ENCODE data around the gene PTPRK.
A peak's percentile ranks its signal among the peaks of the same experiment; 100 is the strongest.

PTPRK gene

DNA sequence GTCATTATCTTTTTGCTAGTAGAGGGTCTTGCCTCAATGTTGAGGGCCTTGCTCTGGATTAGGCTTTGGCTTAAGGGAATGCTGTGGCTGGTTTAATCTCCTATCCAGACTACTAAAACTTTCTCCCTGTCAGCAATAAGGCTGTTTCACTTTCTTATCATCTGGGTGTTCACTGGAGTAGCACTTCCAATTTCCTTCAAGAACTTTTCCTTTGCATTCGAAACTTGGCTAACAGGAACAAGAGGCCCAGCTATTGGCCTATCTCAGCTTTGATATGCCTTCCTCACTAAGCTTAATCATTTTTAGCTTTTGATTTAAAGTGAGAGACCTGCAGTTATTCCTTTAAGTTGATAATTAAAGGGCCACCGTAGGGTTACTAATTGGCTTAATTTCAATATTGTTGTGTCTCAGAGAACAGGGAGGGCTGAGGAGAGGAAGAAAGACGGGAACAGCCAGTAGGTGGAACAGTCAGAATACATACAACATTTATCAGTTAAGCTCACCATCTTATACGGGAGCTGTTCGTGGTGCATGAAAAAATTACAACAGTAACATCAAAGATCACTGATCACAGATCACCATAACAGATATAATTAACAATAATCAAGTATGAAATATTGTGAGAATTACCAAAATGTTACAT lies 186.7 kb downstream of the PTPRK start:
- TF ChIP-seq, protein P1, sequence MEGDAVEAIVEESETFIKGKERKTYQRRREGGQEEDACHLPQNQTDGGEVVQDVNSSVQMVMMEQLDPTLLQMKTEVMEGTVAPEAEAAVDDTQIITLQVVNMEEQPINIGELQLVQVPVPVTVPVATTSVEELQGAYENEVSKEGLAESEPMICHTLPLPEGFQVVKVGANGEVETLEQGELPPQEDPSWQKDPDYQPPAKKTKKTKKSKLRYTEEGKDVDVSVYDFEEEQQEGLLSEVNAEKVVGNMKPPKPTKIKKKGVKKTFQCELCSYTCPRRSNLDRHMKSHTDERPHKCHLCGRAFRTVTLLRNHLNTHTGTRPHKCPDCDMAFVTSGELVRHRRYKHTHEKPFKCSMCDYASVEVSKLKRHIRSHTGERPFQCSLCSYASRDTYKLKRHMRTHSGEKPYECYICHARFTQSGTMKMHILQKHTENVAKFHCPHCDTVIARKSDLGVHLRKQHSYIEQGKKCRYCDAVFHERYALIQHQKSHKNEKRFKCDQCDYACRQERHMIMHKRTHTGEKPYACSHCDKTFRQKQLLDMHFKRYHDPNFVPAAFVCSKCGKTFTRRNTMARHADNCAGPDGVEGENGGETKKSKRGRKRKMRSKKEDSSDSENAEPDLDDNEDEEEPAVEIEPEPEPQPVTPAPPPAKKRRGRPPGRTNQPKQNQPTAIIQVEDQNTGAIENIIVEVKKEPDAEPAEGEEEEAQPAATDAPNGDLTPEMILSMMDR (IDR thresholded peaks at IDR 0.05; ENCODE audit: control insufficient read depth, insufficient read depth, low read depth, low read length, missing control alignments), result no peak
- no peak overlapping the region for H3K4me3 ChIP-seq (ENCODE audit: control insufficient read depth, low read depth, low read length)
- DNase-seq (ENCODE audit: low read depth), result no peak

DNA sequence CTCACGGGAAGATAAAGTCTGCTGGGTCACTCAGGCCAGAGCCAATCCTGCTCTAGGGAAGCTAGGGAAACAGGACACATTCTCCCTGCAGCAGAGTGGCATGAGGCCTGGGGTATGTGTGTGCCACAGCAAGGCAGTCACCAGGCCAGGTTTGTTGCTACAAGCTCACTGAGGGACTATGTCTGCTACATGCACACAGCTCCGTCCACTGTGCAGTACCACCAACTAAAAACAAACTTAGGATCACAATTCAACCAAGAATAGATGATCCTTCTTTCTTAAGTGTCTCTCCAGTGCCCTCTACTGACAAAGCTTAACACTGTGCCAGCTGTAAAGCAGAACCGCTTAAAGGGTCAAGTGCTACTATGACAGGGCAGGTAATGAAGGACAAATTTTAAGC lies 192.5 kb downstream of the PTPRK start:
- TF ChIP-seq, protein P1 (IDR thresholded peaks at IDR 0.05; ENCODE audit: control insufficient read depth, insufficient read depth, low read depth, low read length, missing control alignments), result peak; percentile 23
- DNase-seq (ENCODE audit: low read depth), result no peak
- H3K4me3 ChIP-seq (ENCODE audit: control insufficient read depth, low read depth, low read length), result no peak overlapping the region

GRCh38 chr6:128323011-128323410 lies 197.4 kb downstream of the PTPRK start:
- DNase-seq (ENCODE audit: low read depth), result no peak
- TF ChIP-seq, protein P1 (IDR thresholded peaks at IDR 0.05; ENCODE audit: control insufficient read depth, insufficient read depth, low read depth, low read length, missing control alignments), result no peak
- H3K4me3 ChIP-seq (ENCODE audit: control insufficient read depth, low read depth, low read length), result no peak overlapping the region

DNA sequence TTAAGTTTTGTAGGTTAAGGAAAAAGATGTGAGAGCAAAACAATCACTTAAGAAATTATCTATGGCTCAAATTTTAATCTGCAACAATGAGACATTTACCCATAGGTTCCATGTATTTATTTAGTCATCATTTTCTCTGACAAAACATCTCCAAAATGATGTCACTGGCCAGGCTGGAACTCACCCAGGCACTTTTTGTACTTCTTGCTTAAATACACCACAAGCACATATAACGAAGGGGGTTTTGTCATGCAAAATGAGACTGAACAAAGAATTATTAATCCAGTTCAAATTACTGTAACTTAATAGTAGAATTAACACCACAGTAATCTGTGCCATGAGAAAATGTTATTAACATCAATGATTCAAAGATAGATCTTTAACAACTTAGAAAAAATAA lies 200.5 kb downstream of the PTPRK start:
- TF ChIP-seq, protein P1 (IDR thresholded peaks at IDR 0.05; ENCODE audit: control insufficient read depth, insufficient read depth, low read depth, low read length, missing control alignments), result no peak
- DNase-seq (ENCODE audit: low read depth), result no peak
- H3K4me3 ChIP-seq (ENCODE audit: control insufficient read depth, low read depth, low read length), result no peak overlapping the region

DNA sequence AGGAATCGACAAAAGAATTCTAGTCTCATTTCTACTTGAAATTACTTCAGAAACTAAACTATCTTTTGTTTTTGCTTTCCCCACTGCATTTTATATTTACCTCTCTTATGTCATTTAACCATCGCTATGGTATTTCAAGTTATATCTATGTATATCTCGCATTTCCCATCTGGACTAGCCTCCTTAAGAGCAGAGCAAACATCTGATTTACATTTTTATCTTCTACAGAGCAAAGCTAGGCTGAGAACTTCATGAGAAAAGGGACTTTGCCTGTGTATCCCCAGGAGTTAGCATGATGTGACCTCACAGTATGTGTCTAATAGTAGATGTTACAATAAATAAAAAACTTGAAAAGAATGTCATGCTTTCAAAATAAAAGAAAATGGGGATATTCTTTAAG lies 201.2 kb downstream of the PTPRK start:
- no peak overlapping the region for H3K4me3 ChIP-seq (ENCODE audit: control insufficient read depth, low read depth, low read length)
- no peak for DNase-seq (ENCODE audit: low read depth)
- TF ChIP-seq, protein P1 (IDR thresholded peaks at IDR 0.05; ENCODE audit: control insufficient read depth, insufficient read depth, low read depth, low read length, missing control alignments), result no peak

DNA sequence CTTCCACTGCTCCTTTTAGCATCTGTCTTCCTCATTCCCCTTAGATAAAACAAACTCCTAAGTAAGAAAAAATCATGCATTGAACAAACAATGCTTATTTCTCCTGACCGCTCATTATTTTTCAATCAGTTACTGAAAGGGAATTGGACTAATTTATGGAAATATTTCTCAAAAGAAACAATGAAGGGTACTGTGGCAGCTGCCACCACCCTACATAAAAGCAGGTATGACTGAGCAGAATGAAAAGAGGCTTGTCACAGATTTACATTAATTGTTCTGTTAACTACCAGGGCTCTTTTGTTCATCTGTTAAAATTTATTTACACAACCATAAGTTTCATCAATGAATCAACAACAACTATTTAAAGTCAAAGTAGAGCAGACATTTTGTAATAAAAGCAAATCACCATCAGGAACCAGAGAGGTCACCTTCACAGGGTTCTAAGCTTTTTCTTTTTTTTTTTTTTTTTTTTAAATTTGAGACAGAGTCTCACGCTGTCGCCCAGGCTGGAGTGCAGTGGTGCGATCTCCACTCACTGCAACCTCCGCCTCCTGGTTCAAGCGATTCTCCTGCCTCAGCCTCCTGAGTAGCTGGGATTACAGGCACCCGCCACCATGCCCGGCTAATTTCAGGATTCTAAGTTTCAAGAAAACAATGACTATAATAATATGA lies 204.0 kb downstream of the PTPRK start:
- DNase-seq (ENCODE audit: low read depth), result no peak
- H3K4me3 ChIP-seq (ENCODE audit: control insufficient read depth, low read depth, low read length), result no peak overlapping the region
- TF ChIP-seq, protein P1 (IDR thresholded peaks at IDR 0.05; ENCODE audit: control insufficient read depth, insufficient read depth, low read depth, low read length, missing control alignments), result no peak
